Natural killer cell (primary cell): ENCODE measurements around the gene MAST4. TPM values are rescaled to one million over a fixed set of nuclear protein-coding genes. Genes with fewer than 3 reads are reported as not detected.

Experiments used
- ATAC-seq, 3 donors: fragments of 150-1000 bp in 2 of 3; fragments of 200-7000 bp in 1 of 3; cut with Tn5 transposase; 1 replicate in 1 of 3; 2 replicates in 2 of 3; pipeline ENCODE4 v1.10.0; 2021; ENCODE audit warnings: mild to moderate bottlenecking in 2 of 3, moderate library complexity in 2 of 3
- DNase-seq, 2 donors: peaks; one replicate each; pipeline versions ENCODE4 v3.0.0 to v3.0.0-alpha.2; 2013 to 2021; ENCODE audit warnings: mixed read lengths in 1 of 2
- H3K27ac ChIP-seq: one replicate; pipeline ENCODE4 v1.5.1; 2013; ENCODE audit warnings: mild to moderate bottlenecking, low read length
- H3K27me3 ChIP-seq: one replicate; pipeline ENCODE4 v1.6.1; 2013; ENCODE audit warnings: low read length; ENCODE audit not compliant: control insufficient read depth, insufficient read depth
- H3K36me3 ChIP-seq: one replicate; pipeline ENCODE4 v1.6.1; 2013; ENCODE audit warnings: low read length; ENCODE audit not compliant: control insufficient read depth, insufficient read depth
- H3K4me1 ChIP-seq: one replicate; pipeline ENCODE4 v1.6.1; 2013; ENCODE audit warnings: low read length; ENCODE audit not compliant: control insufficient read depth, insufficient read depth
- H3K4me3 ChIP-seq: one replicate; pipeline ENCODE4 v1.5.1; 2013; ENCODE audit warnings: low read length
- H3K9me3 ChIP-seq: one replicate; pipeline ENCODE4 v1.6.1; 2013; ENCODE audit warnings: low read length; ENCODE audit not compliant: control insufficient read depth, insufficient read depth
- H3K27ac Mint-ChIP-seq, 2 donors: one replicate each; pipeline ENCODE4 v1.8.0; 2022; ENCODE audit warnings: mild to moderate bottlenecking in 2 of 2, mixed read lengths in 2 of 2, moderate library complexity in 1 of 2
- H3K27me3 Mint-ChIP-seq, 2 donors: one replicate each; pipeline ENCODE4 v1.8.0; 2022; ENCODE audit warnings: low read depth in 2 of 2, mixed read lengths in 2 of 2
- H3K36me3 Mint-ChIP-seq: one replicate; pipeline ENCODE4 v1.8.0; 2022; ENCODE audit warnings: mixed read lengths
- H3K4me1 Mint-ChIP-seq, 2 donors: one replicate each; pipeline ENCODE4 v1.8.0; 2022; ENCODE audit warnings: mixed read lengths in 2 of 2
- H3K4me3 Mint-ChIP-seq: one replicate; pipeline ENCODE4 v1.8.0; 2022; ENCODE audit warnings: mild to moderate bottlenecking, moderate library complexity, mixed read lengths
- H3K9me3 Mint-ChIP-seq, 2 donors: one replicate each; pipeline ENCODE4 v1.8.0; 2022; ENCODE audit warnings: mixed read lengths in 2 of 2
- CTCF ChIP-seq: fragments of 200-600 bp; IDR thresholded peaks from one replicate; pipeline ENCODE4 v1.8.0; 2022; ENCODE audit warnings: antibody characterized with exemption
- WGBS: methylation state at CpG from one replicate; pipeline ENCODE4 v1.1.7; 2013; ENCODE audit warnings: missing lambda C conversion rate; ENCODE audit not compliant: insufficient coverage; 5-methylcytosine and 5-hydroxymethylcytosine counted together
- intact Hi-C: fragments of 100-400 bp; cut with micrococcal nuclease; formaldehyde crosslinking; loops from one replicate; pipeline ENCODE4 v1.14.2; 2022
- total RNA-seq, 4 donors: library from RNA; stranded (reverse); fragments of 120-200 nt in 1 of 4; gene quantifications; one replicate each; pipeline versions ENCODE4 v1.2.3 to v1.2.4, GENCODE V29; 2013 to 2022

Gene MAST4
- total RNA-seq, 3 donors from 2014 or later (not counting 1 experiment from before 2014, with no cell fraction given), result 6.5 to 14.1 (median 12.7) TPM

- no peak for TF ChIP-seq CTCF
- no peak for DNase-seq
- no peaks in the 10 kb centered on the region for H3K9me3 Mint-ChIP-seq
- Histone ChIP-seq H3K4me3 (no peak overlapping the region), H3K36me3 (no peaks in the 10 kb centered on the region), H3K9me3 (no peaks in the 10 kb centered on the region), H3K4me1 (no peaks in the 10 kb centered on the region), H3K27ac (no peak overlapping the region), H3K27me3 (no peaks in the 10 kb centered on the region)
- intact Hi-C loops, result no loop called here
- H3K36me3 Mint-ChIP-seq, result no peaks in the 10 kb centered on the region
- H3K27me3 Mint-ChIP-seq, result peaks cover under 1 to 3% of the 10 kb centered on the region in 2 donors
- ATAC-seq, result no peak
- H3K4me3 Mint-ChIP-seq, result no peak overlapping the region
- H3K27ac Mint-ChIP-seq, result no peak overlapping the region
- no peaks in the 10 kb centered on the region for H3K4me1 Mint-ChIP-seq
- WGBS, result 91% methylated on average over 1 of the region's 1 CpG
These were observed 141.9 kb downstream of the MAST4 start for GRCh38 chr5:66738136-66738535.

- H3K36me3 Mint-ChIP-seq, result no peaks in the 10 kb centered on the region
- Histone ChIP-seq H3K4me3 (no peak overlapping the region), H3K36me3 (no peaks in the 10 kb centered on the region), H3K27me3 (no peaks in the 10 kb centered on the region), H3K4me1 (no peaks in the 10 kb centered on the region), H3K9me3 (no peaks in the 10 kb centered on the region), H3K27ac (no peak overlapping the region)
- no peak overlapping the region for H3K27ac Mint-ChIP-seq
- DNase-seq (no peak), ATAC-seq (no peak)
- no peaks in the 10 kb centered on the region for H3K9me3 Mint-ChIP-seq
- WGBS, result 73% methylated on average over 2 of the region's 3 CpGs
- H3K4me1 Mint-ChIP-seq, result no peaks in the 10 kb centered on the region
- TF ChIP-seq CTCF, result no peak
- intact Hi-C loops, result no loop called here
- H3K4me3 Mint-ChIP-seq, result no peak overlapping the region
- H3K27me3 Mint-ChIP-seq, result peaks cover 0 to under 1% of the 10 kb centered on the region in 2 donors
These were observed 142.8 kb downstream of the MAST4 start for GRCh38 chr5:66739021-66739420.

- Histone ChIP-seq H3K4me1 (no peaks in the 10 kb centered on the region), H3K4me3 (no peak overlapping the region), H3K27me3 (no peaks in the 10 kb centered on the region), H3K27ac (no peak overlapping the region), H3K9me3 (no peaks in the 10 kb centered on the region), H3K36me3 (no peaks in the 10 kb centered on the region)
- DNase-seq, result no peak
- Mint-ChIP-seq H3K27ac (no peak overlapping the region), H3K9me3 (no peaks in the 10 kb centered on the region), H3K36me3 (no peaks in the 10 kb centered on the region), H3K4me1 (no peaks in the 10 kb centered on the region), H3K27me3 (no peaks in the 10 kb centered on the region), H3K4me3 (no peak overlapping the region)
- intact Hi-C loops, result no loop called here
- no peak for TF ChIP-seq CTCF
- no peak for ATAC-seq
- WGBS, result 83% methylated on average over 3 of the region's 3 CpGs
These were observed 143.8 kb downstream of the MAST4 start for GRCh38 chr5:66739951-66740350.

GRCh38 chr5:66741394-66741793, 145.2 kb downstream of the MAST4 start:
- no peak overlapping the region for H3K4me3 Mint-ChIP-seq
- no peak for DNase-seq
- H3K27me3 Mint-ChIP-seq, result no peaks in the 10 kb centered on the region
- H3K4me3 ChIP-seq, result no peak overlapping the region
- no peaks in the 10 kb centered on the region for H3K4me1 ChIP-seq
- H3K36me3 ChIP-seq, result no peaks in the 10 kb centered on the region
- no peak for ATAC-seq
- H3K27ac Mint-ChIP-seq, result no peak overlapping the region
- no peaks in the 10 kb centered on the region for H3K27me3 ChIP-seq
- H3K27ac ChIP-seq, result no peak overlapping the region
- no peaks in the 10 kb centered on the region for H3K4me1 Mint-ChIP-seq
- no peaks in the 10 kb centered on the region for H3K9me3 Mint-ChIP-seq
- no peak for TF ChIP-seq CTCF
- WGBS, result 86% methylated on average over 2 of the region's 2 CpGs
- no peaks in the 10 kb centered on the region for H3K36me3 Mint-ChIP-seq
- intact Hi-C loops, result no loop called here
- no peaks in the 10 kb centered on the region for H3K9me3 ChIP-seq
